HEK293T (cell line): Measurements from ENCODE around the gene CTSW.
"Not testable (repeated sequence)": the region's sequence is repeated elsewhere in the genome, so short reads cannot be mapped to it uniquely, and the experiment has no call there.

Experiments used
- CTCF ChIA-PET: fragments of 350-600 bp; formaldehyde crosslinking; extraction: SDS; loops from one replicate; lab custom pipeline; 2021; ENCODE audit warnings: antibody characterized with exemption, inconsistent platforms; lab: Yijun Ruan, JAX
- POLR2A ChIA-PET: fragments of 350-600 bp; formaldehyde crosslinking; extraction: SDS; loops from one replicate; lab custom pipeline; 2020; ENCODE audit warnings: antibody characterized with exemption, inconsistent platforms; lab: Yijun Ruan, JAX
- DNase-seq: peaks from one replicate; pipeline ENCODE4 v3.0.0; 2012; ENCODE audit warnings: mixed read lengths; ENCODE audit errors: extremely low spot score
- ARNT ChIP-seq: fragments of 450-650 bp; IDR thresholded peaks from 2 replicates; pipeline ENCODE4 v1.6.1; 2017; ENCODE audit warnings: mild to moderate bottlenecking
- BHLHE40 ChIP-seq: fragments of 450-650 bp; IDR thresholded peaks from 2 replicates; pipeline ENCODE4 v1.6.1; 2016; ENCODE audit warnings: mild to moderate bottlenecking, moderate library complexity, borderline replicate concordance
- CTBP1 ChIP-seq: fragments of 450-650 bp; IDR thresholded peaks from 2 replicates; pipeline ENCODE4 v1.6.1; 2016; ENCODE audit warnings: borderline replicate concordance
- ELF4 ChIP-seq: fragments of 450-650 bp; IDR thresholded peaks from 2 replicates; pipeline ENCODE4 v1.6.1; 2017; ENCODE audit warnings: antibody characterized with exemption
- FOXA1 ChIP-seq: fragments of 450-650 bp; IDR thresholded peaks from 2 replicates; pipeline ENCODE4 v1.6.1; 2016; ENCODE audit warnings: mild to moderate bottlenecking
- FOXK2 ChIP-seq: fragments of 450-650 bp; IDR thresholded peaks from 2 replicates; pipeline ENCODE4 v1.6.1; 2016; ENCODE audit warnings: mild to moderate bottlenecking
- FOXM1 ChIP-seq: fragments of 450-650 bp; IDR thresholded peaks from 2 replicates; pipeline ENCODE4 v1.6.1; 2017; ENCODE audit warnings: mild to moderate bottlenecking, borderline replicate concordance
- HDGF ChIP-seq: fragments of 450-650 bp; IDR thresholded peaks from 2 replicates; pipeline ENCODE4 v1.6.1; 2017; ENCODE audit warnings: antibody characterized with exemption, borderline replicate concordance
- L3MBTL2 ChIP-seq: fragments of 450-650 bp; conservative IDR thresholded peaks from 2 replicates; pipeline ENCODE4 v1.6.1; 2016; ENCODE audit warnings: mild to moderate bottlenecking
- LEF1 ChIP-seq: fragments of 450-650 bp; IDR thresholded peaks from 2 replicates; pipeline ENCODE4 v1.6.1; 2017; ENCODE audit warnings: mild to moderate bottlenecking, borderline replicate concordance
- NFRKB ChIP-seq: fragments of 450-650 bp; IDR thresholded peaks from 2 replicates; pipeline ENCODE4 v1.6.1; 2016; ENCODE audit warnings: mild to moderate bottlenecking, moderate library complexity
- SP1 ChIP-seq: fragments of 450-650 bp; IDR thresholded peaks from 2 replicates; pipeline ENCODE4 v1.6.1; 2017
- SUZ12 ChIP-seq: fragments of 450-650 bp; IDR thresholded peaks from 2 replicates; pipeline ENCODE4 v1.6.1; 2016; ENCODE audit warnings: mild to moderate bottlenecking
- TARDBP ChIP-seq: fragments of 450-650 bp; IDR thresholded peaks from 2 replicates; pipeline ENCODE4 v1.6.1; 2016
- ZNF384 ChIP-seq: fragments of 450-650 bp; IDR thresholded peaks from 2 replicates; pipeline ENCODE4 v1.6.1; 2016
- TF ChIP-seq, protein P1 (sequence below): fragments of 450-650 bp; IDR thresholded peaks from 2 replicates; pipeline ENCODE4 v1.6.1; 2016

The CTSW gene, protein sequence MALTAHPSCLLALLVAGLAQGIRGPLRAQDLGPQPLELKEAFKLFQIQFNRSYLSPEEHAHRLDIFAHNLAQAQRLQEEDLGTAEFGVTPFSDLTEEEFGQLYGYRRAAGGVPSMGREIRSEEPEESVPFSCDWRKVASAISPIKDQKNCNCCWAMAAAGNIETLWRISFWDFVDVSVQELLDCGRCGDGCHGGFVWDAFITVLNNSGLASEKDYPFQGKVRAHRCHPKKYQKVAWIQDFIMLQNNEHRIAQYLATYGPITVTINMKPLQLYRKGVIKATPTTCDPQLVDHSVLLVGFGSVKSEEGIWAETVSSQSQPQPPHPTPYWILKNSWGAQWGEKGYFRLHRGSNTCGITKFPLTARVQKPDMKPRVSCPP

DNA sequence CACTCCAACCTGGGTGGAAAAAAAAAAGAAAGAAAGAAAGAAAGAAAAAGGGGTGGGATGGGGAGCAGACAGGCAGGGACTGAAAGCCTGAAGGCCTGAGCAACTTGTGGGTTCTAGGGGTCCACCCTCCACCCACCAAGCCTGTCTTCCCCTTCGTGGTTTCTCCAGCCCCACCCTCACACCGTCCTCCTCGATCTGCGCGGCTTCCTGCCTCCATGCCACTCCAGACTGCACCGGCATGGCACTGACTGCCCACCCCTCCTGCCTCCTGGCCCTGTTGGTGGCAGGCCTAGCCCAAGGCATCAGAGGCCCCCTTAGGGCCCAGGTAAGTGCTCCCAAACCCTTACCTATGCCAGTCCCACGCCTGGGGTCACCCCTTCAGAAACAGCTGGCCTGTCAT lies at the start of gene CTSW:
Gene CTSW, plus strand, starts transcription at position 221 of the 400 bp plus-strand sequence. Its CDS starts 18 bp downstream, at position 239.
- no peak for DNase-seq
- CTCF ChIA-PET, result interaction anchor here (1.0 kb wide), 1 partner anchor 20 kb away, joined by 3 read pairs; no protein-coding TSS in a partner anchor

DNA sequence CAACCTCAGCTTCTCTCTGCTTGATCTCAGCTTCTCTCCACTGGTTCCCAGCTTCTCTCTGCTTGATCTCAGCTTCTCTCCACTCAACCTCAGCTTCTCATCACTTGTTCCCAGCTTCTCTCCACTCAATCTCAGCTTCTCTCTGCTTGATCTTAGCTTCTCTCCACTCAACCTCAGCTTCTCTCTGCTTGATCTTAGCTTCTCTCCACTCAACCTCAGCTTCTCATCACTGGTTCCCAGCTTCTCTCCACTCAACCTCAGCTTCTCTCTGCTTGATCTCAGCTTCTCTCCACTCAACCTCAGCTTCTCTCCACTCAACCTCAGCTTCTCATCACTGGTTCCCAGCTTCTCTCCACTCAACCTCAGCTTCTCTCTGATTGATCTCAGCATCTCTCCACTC lies 47.4 kb upstream of the CTSW start:
- POLR2A ChIA-PET, result interaction anchor here (1.0 to 1.7 kb wide), 3 partner anchors 26 to 121 kb away, joined by 3 to 4 read pairs (median 3); partner anchors contain the start of genes CCDC85B and CFL1
- DNase-seq, result not testable (repeated sequence)
- CTCF ChIA-PET, result interaction anchor here (1.0 kb wide), 1 partner anchor 121 kb away, joined by 3 read pairs; no protein-coding TSS in a partner anchor

More for the DNA sequence above, at the start of gene CTSW:
- POLR2A ChIA-PET, result interaction anchor here (0.8 to 5.1 kb wide), 3 partner anchors 14 to 21 kb away, joined by 3 to 16 read pairs (median 4); partner anchors contain the start of genes CFL1 and MUS81
- TF ChIP-seq CTBP1, result no peak
- no peak for TF ChIP-seq L3MBTL2
- TF ChIP-seq TARDBP, result no peak
- TF ChIP-seq NFRKB, result no peak

DNA sequence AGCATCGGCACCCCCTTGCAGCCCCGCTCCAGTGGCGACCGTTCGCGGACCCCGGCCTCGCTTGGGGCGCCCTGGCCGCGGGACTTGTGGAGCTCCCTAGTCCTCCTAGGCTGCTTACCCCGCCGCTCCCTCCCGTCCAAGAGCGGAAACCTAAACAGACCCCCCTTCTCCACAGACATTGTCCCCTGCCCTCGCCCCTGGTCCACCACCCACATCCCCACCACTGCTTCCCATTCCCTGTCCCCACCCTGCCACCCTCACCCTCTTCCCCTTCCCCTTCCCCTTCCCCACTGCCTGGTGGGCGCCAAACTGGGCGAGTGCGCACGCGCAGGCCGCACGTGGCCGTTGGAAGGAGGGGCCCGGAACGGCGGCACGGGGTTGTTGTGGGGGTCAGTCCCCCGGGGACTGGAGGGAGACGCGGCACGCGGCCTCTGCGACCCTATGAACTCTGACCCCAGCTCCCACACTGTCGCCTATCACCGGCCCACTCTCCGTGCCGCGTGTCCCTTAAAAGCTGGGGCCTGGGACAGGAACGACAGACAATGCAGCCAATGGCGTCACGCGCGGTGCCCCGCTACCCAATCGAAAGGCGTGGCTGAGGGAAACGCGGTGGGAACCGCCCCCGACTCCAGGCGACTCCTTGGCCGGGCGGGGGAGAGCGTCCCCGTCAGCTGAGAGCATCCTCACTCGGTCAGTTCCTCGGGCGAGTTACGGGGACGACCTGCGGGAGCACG lies 46.2 kb upstream of the CTSW start, which contains the start of gene SNX32:
Gene SNX32, plus strand, starts transcription at position 667 of the 734 bp plus-strand sequence. CDS start 103 bp downstream, outside the sequence.
- CTCF ChIA-PET, result interaction anchor here (0.5 kb wide), 1 partner anchor 11 kb away, joined by 5 read pairs; no protein-coding TSS in a partner anchor
- DNase-seq, result peak; percentile 98
- peak; percentile 81 for TF ChIP-seq L3MBTL2
- TF ChIP-seq CTBP1, result no peak
- no peak for TF ChIP-seq TARDBP
- TF ChIP-seq SP1, result peak; percentile 70; the same call in 1 of the 2 replicates
- TF ChIP-seq, protein P1, sequence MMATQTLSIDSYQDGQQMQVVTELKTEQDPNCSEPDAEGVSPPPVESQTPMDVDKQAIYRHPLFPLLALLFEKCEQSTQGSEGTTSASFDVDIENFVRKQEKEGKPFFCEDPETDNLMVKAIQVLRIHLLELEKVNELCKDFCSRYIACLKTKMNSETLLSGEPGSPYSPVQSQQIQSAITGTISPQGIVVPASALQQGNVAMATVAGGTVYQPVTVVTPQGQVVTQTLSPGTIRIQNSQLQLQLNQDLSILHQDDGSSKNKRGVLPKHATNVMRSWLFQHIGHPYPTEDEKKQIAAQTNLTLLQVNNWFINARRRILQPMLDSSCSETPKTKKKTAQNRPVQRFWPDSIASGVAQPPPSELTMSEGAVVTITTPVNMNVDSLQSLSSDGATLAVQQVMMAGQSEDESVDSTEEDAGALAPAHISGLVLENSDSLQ, result peak; percentile 99
- POLR2A ChIA-PET, result interaction anchor here (1.4 to 1.7 kb wide), 3 partner anchors 25 to 121 kb away, joined by 3 to 4 read pairs (median 3); partner anchors contain the start of genes CFL1 and FIBP

DNA sequence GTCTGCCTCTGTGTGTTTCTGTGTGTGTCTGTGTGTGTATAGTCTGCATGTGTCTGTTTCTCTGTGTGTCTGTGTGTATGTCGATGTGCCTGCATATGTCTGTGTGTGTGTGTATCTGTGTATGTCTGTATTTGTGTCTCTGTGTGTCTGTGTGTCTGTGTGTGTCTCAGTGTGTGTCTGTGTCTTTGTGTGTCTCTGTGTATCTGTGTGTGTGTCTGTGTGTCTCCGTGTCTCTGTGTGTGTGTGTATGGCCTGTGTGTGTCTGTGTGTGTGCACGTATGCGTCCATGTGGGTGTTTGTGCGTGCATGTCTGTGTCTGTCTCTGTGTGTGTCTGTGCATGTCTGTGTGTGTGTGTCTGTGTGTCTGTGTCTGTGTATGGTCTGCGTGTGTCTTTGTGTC lies 45.4 kb upstream of the CTSW start:
- no peak for DNase-seq
- TF ChIP-seq TARDBP (peak; percentile 73), SP1 (no peak)
- CTCF ChIA-PET, result interaction anchor here (0.5 kb wide), 1 partner anchor 12 kb away, joined by 5 read pairs; no protein-coding TSS in a partner anchor
- POLR2A ChIA-PET, result interaction anchor here (1.4 to 1.7 kb wide), 3 partner anchors 24 to 122 kb away, joined by 3 to 4 read pairs (median 3); partner anchors contain the start of genes CFL1 and FIBP

DNA sequence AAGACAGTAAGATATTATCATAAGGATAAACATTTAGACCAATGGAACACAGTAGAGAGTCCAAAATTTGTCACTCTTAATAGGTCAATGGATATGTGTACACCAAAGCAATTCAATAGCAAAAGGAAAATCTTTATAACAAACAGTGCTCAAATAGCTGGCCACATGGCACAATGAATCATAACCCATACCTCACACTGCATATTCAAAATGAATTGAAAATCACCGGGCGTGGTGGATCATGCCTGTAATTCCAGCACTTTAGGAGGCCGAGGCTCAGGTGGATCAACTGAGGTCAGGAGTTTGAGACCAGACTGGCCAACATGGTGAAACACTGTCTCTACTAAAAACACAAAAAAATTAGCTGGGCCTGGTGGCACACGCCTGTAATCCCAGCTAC lies 37.5 kb upstream of the CTSW start:
- ChIA-PET POLR2A (interaction anchor here (1.0 kb wide), 1 partner anchor 18 kb away, joined by 3 read pairs; no protein-coding TSS in a partner anchor), CTCF (interaction anchor here (0.6 to 1.0 kb wide), 2 partner anchors 9 to 211 kb away, joined by 3 to 5 read pairs; no protein-coding TSS in a partner anchor)
- DNase-seq, result no peak
- TF ChIP-seq ELF4 (no peak), L3MBTL2 (no peak)

DNA sequence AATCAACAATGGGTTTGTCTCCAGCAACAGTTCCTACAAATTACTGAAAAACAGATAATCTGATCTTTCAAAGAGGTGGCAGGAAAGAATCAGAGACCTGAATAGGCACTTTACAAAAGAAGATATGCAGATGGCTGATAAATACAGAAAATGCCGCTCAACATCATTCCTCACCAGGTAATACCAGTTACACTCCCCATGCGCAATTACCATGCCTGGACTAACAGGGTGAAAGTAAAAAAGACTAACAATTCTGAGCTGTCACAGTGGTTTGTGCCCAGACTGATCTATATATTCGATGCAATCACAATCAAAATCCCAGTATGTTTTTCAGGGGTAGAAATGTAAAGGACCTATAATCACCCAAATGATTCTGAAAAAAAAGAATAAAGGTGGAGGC lies 35.8 kb upstream of the CTSW start:
- CTCF ChIA-PET, result no interaction called here
- no peak for DNase-seq
- no peak for TF ChIP-seq SP1
- TF ChIP-seq LEF1, result no peak
- TF ChIP-seq ELF4, result no peak
- TF ChIP-seq ZNF384, result no peak
- no peak for TF ChIP-seq BHLHE40
- no peak for TF ChIP-seq FOXK2
- no peak for TF ChIP-seq HDGF
- no peak for TF ChIP-seq SUZ12
- TF ChIP-seq TARDBP, result no peak
- TF ChIP-seq FOXA1, result no peak
- no peak for TF ChIP-seq L3MBTL2
- TF ChIP-seq, protein P1, result no peak
- no peak for TF ChIP-seq NFRKB
- TF ChIP-seq FOXM1, result no peak
- TF ChIP-seq CTBP1, result no peak
- no peak for TF ChIP-seq ARNT
- POLR2A ChIA-PET, result interaction anchor here (1.1 kb wide), 1 partner anchor 15 kb away, joined by 5 read pairs; no protein-coding TSS in a partner anchor
